Neural cell (in vitro differentiated cells): ENCODE data around the gene MRPL23. TPM values are rescaled to one million over a fixed set of nuclear protein-coding genes. Genes with fewer than 3 reads are reported as not detected.

ENCODE experiments used
- H2AFZ ChIP-seq: fragments of 200-600, 300-800 bp; sonication (generic), shearing (Covaris generic); 2 replicates; pipeline ENCODE4 v1.6.0; 2014; ENCODE audit warnings: low read depth, mild to moderate bottlenecking, antibody characterized with exemption, low read length, moderate library complexity
- H3F3A ChIP-seq: fragments of 200-600 bp; shearing (Covaris generic); 2 replicates; pipeline ENCODE4 v1.6.1; 2016; ENCODE audit warnings: mild to moderate bottlenecking, moderate library complexity, mixed read lengths, antibody characterized with exemption, low read length; ENCODE audit not compliant: insufficient read depth, poor library complexity, severe bottlenecking
- H3K27ac ChIP-seq: fragments of 200-600, 300-800 bp; sonication (generic), shearing (Covaris generic); 2 replicates; pipeline ENCODE4 v1.5.1; 2014; ENCODE audit warnings: mild to moderate bottlenecking, low read length, moderate library complexity
- H3K27me3 ChIP-seq: fragments of 300-800, 200-600 bp; sonication (generic), shearing (Covaris generic); 2 replicates; pipeline ENCODE4 v1.6.0; 2014; ENCODE audit warnings: mild to moderate bottlenecking, low read depth, low read length, moderate library complexity; ENCODE audit not compliant: insufficient read depth
- H3K36me3 ChIP-seq: fragments of 300-800, 200-600 bp; sonication (generic), shearing (Covaris generic); 2 replicates; pipeline ENCODE4 v1.5.1; 2014; ENCODE audit warnings: mild to moderate bottlenecking, antibody characterized with exemption, low read length, moderate library complexity; ENCODE audit not compliant: insufficient read depth
- H3K4me2 ChIP-seq: fragments of 300-800, 200-600 bp; sonication (generic), shearing (Covaris generic); 2 replicates; pipeline ENCODE4 v1.6.0; 2014; ENCODE audit warnings: mild to moderate bottlenecking, low read length
- H3K4me3 ChIP-seq: fragments of 300-800, 200-600 bp; sonication (generic), shearing (Covaris generic); 2 replicates; pipeline ENCODE4 v1.5.1; 2014; ENCODE audit warnings: mild to moderate bottlenecking, low read length, moderate library complexity
- H3K79me2 ChIP-seq: fragments of 200-600 bp; shearing (Covaris generic); replicated peaks from 2 replicates; pipeline ENCODE4 v1.6.0; 2014; ENCODE audit warnings: mild to moderate bottlenecking, low read length, moderate library complexity; ENCODE audit not compliant: insufficient read depth
- H3K9ac ChIP-seq: fragments of 300-800, 200-600 bp; sonication (generic), shearing (Covaris generic); 2 replicates; pipeline ENCODE4 v1.6.1; 2016; ENCODE audit warnings: mild to moderate bottlenecking, low read length, mixed read lengths
- H3K9me2 ChIP-seq: fragments of 200-600 bp; shearing (Covaris generic); 2 replicates; pipeline ENCODE4 v1.6.1; 2016; ENCODE audit warnings: mild to moderate bottlenecking, low read length, mixed read lengths; ENCODE audit not compliant: insufficient read depth
- H3K9me3 ChIP-seq: fragments of 200-600, 300-800 bp; sonication (generic), shearing (Covaris generic); 2 replicates; pipeline ENCODE4 v1.6.1; 2016; ENCODE audit warnings: mild to moderate bottlenecking, mixed run types, low read length, moderate library complexity, mixed read lengths
- H4K20me1 ChIP-seq: fragments of 200-600 bp; shearing (Covaris generic); 2 replicates; pipeline ENCODE4 v1.6.1; 2016; ENCODE audit warnings: mild to moderate bottlenecking, mixed run types; ENCODE audit not compliant: insufficient read depth
- EP300 ChIP-seq: fragments of 450-650 bp; conservative IDR thresholded peaks from 2 replicates; pipeline ENCODE4 v1.6.1; 2014; ENCODE audit warnings: antibody characterized with exemption, mild to moderate bottlenecking, moderate library complexity; ENCODE audit not compliant: poor library complexity, severe bottlenecking
- EZH2 ChIP-seq: fragments of 200-600, 300-800 bp; shearing (Covaris generic), sonication (generic); IDR thresholded peaks from 2 replicates; pipeline ENCODE4 v1.6.1; 2014; ENCODE audit warnings: antibody characterized with exemption, low read length, borderline replicate concordance, mild to moderate bottlenecking; ENCODE audit not compliant: insufficient read depth, poor library complexity, severe bottlenecking
- MXI1 ChIP-seq: fragments of 450-650 bp; conservative IDR thresholded peaks from 2 replicates; pipeline ENCODE4 v1.6.1; 2014; ENCODE audit warnings: antibody characterized with exemption, mild to moderate bottlenecking; ENCODE audit not compliant: poor library complexity, severe bottlenecking
- POLR2AphosphoS5 ChIP-seq: IDR thresholded peaks from 2 replicates; pipeline ENCODE4 v1.6.1; 2012
- RAD21 ChIP-seq: fragments of 450-650 bp; conservative IDR thresholded peaks from 2 replicates; pipeline ENCODE4 v1.6.1; 2014; ENCODE audit warnings: antibody characterized with exemption, mild to moderate bottlenecking, moderate library complexity
- SMC3 ChIP-seq: fragments of 450-650 bp; conservative IDR thresholded peaks from 2 replicates; pipeline ENCODE4 v1.6.1; 2014; ENCODE audit warnings: antibody characterized with exemption, mild to moderate bottlenecking, moderate library complexity; ENCODE audit not compliant: poor library complexity
- TAF1 ChIP-seq: IDR thresholded peaks from 2 replicates; pipeline ENCODE4 v1.6.1; 2012; ENCODE audit warnings: low read depth
- polyA plus RNA-seq: library from polyadenylated mRNA; depleted of rRNA; stranded (reverse); fragments of >200 nt; gene quantifications from 2 replicates; pipeline ENCODE4 v1.2.3, GENCODE V29; 2014
- TF ChIP-seq, protein P1 (sequence below): IDR thresholded peaks from 2 replicates; pipeline ENCODE4 v1.6.1; 2012; ENCODE audit warnings: borderline replicate concordance
- TF ChIP-seq, protein P2 (sequence below): fragments of 450-650 bp; IDR thresholded peaks from 2 replicates; pipeline ENCODE4 v1.5.1; 2014; ENCODE audit warnings: antibody characterized with exemption, mild to moderate bottlenecking, moderate library complexity; ENCODE audit not compliant: poor library complexity, severe bottlenecking

Gene MRPL23
- polyA plus RNA-seq, 1 donor from 2014 or later: 154 TPM

DNA sequence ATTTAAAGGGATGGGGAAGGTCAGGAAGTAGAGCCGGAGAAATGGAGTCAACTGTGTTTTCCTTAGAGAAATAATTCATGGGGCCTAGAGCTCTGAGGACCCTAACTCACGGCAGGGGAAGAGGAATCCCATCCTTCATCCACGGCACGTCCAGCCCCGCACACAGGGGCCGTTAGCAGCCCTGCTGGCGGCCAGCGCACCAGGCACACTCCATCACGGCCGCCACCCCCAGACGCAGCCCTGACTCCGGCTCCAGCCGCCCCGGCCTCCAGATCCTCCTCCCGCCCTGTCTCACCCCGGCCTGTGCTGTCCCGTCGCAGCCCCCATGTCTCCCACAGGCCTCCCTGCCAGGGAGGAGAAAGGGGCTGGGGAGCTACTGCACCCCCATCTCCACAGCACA, 11.2 kb downstream of the MRPL23 start:
- TF ChIP-seq, protein P1, sequence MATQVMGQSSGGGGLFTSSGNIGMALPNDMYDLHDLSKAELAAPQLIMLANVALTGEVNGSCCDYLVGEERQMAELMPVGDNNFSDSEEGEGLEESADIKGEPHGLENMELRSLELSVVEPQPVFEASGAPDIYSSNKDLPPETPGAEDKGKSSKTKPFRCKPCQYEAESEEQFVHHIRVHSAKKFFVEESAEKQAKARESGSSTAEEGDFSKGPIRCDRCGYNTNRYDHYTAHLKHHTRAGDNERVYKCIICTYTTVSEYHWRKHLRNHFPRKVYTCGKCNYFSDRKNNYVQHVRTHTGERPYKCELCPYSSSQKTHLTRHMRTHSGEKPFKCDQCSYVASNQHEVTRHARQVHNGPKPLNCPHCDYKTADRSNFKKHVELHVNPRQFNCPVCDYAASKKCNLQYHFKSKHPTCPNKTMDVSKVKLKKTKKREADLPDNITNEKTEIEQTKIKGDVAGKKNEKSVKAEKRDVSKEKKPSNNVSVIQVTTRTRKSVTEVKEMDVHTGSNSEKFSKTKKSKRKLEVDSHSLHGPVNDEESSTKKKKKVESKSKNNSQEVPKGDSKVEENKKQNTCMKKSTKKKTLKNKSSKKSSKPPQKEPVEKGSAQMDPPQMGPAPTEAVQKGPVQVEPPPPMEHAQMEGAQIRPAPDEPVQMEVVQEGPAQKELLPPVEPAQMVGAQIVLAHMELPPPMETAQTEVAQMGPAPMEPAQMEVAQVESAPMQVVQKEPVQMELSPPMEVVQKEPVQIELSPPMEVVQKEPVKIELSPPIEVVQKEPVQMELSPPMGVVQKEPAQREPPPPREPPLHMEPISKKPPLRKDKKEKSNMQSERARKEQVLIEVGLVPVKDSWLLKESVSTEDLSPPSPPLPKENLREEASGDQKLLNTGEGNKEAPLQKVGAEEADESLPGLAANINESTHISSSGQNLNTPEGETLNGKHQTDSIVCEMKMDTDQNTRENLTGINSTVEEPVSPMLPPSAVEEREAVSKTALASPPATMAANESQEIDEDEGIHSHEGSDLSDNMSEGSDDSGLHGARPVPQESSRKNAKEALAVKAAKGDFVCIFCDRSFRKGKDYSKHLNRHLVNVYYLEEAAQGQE: no peak
- TF ChIP-seq, protein P2, sequence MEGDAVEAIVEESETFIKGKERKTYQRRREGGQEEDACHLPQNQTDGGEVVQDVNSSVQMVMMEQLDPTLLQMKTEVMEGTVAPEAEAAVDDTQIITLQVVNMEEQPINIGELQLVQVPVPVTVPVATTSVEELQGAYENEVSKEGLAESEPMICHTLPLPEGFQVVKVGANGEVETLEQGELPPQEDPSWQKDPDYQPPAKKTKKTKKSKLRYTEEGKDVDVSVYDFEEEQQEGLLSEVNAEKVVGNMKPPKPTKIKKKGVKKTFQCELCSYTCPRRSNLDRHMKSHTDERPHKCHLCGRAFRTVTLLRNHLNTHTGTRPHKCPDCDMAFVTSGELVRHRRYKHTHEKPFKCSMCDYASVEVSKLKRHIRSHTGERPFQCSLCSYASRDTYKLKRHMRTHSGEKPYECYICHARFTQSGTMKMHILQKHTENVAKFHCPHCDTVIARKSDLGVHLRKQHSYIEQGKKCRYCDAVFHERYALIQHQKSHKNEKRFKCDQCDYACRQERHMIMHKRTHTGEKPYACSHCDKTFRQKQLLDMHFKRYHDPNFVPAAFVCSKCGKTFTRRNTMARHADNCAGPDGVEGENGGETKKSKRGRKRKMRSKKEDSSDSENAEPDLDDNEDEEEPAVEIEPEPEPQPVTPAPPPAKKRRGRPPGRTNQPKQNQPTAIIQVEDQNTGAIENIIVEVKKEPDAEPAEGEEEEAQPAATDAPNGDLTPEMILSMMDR: no peak
- TF ChIP-seq EZH2: no peak
- TF ChIP-seq SMC3: no peak
- TF ChIP-seq EP300: no peak
- no peak for TF ChIP-seq POLR2AphosphoS5
- no peak for TF ChIP-seq TAF1
- TF ChIP-seq RAD21: no peak
- TF ChIP-seq MXI1: no peak

DNA sequence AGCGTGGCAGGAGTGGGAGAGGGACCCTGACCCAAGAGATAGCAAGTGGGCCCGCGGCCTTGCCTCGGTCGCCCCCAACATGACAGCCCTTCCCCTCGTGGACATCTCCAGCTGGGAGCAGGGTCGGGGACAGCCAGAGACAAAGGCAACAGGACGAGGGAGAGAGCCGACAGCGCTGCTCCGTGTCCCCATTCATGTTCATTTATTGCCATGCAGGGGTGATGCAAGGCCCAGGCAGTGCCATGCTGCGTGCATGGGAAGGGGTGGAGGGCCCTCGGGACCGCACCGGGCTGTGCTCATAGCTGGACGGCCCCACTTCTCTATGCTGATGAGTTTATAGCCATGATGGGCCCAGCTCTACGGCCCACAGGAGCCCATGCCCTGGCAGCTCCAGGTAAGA, 12.7 kb downstream of the MRPL23 start:
- Histone ChIP-seq H3K9me2 (no peaks in the 10 kb centered on the region), H2AFZ (no peak overlapping the region), H3K27ac (no peak overlapping the region), H3K27me3 (no peaks in the 10 kb centered on the region), H3K9me3 (no peaks in the 10 kb centered on the region), H3F3A (no peaks in the 10 kb centered on the region), H3K4me3 (no peak overlapping the region), H3K79me2 (no peaks in the 10 kb centered on the region), H3K4me2 (no peak overlapping the region), H3K9ac (no peak overlapping the region), H3K36me3 (no peaks in the 10 kb centered on the region), H4K20me1 (no peaks in the 10 kb centered on the region)
- TF ChIP-seq POLR2AphosphoS5 (no peak), EZH2 (no peak), SMC3 (no peak)

More for the DNA sequence above, 11.2 kb downstream of the MRPL23 start:
- Histone ChIP-seq H3K27ac (no peak overlapping the region), H4K20me1 (no peaks in the 10 kb centered on the region), H3F3A (no peaks in the 10 kb centered on the region), H3K9me2 (no peaks in the 10 kb centered on the region), H3K4me2 (no peak overlapping the region), H3K9me3 (no peaks in the 10 kb centered on the region), H3K27me3 (no peaks in the 10 kb centered on the region), H3K36me3 (no peaks in the 10 kb centered on the region), H3K79me2 (no peaks in the 10 kb centered on the region), H3K4me3 (no peak overlapping the region), H2AFZ (no peak overlapping the region), H3K9ac (no peak overlapping the region)

DNA sequence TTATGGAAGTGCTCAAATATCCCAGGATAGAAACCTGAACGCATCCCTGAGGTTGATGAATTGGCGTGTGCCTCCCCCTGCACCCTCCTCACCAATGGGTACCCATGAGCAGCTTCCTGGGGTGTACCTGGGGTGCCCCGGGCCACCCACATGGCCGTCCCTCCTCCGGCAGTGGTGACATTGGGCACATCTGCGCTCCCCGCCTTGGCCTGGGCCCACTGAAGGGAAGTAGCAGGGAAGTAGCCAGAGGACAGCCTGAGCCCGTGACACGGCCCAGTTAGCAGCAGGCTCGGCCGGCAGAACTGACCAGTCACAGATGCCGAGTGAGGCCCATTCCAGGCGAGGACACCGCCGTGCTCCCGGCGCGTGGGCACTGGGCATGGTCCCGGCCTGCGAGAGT, 16.7 kb downstream of the MRPL23 start:
- TF ChIP-seq TAF1 (no peak), EZH2 (no peak), MXI1 (no peak)
- TF ChIP-seq, protein P2: no peak
- H3K9me3 ChIP-seq: no peaks in the 10 kb centered on the region
- no peaks in the 10 kb centered on the region for H4K20me1 ChIP-seq
- H3F3A ChIP-seq: no peaks in the 10 kb centered on the region
- H3K9me2 ChIP-seq: no peaks in the 10 kb centered on the region
- no peaks in the 10 kb centered on the region for H3K36me3 ChIP-seq
- no peak overlapping the region for H3K4me2 ChIP-seq
- H3K79me2 ChIP-seq: no peaks in the 10 kb centered on the region
- H3K4me3 ChIP-seq: no peak overlapping the region
- no peaks in the 10 kb centered on the region for H3K27me3 ChIP-seq
- no peak overlapping the region for H3K27ac ChIP-seq
- no peak overlapping the region for H2AFZ ChIP-seq
- H3K9ac ChIP-seq: no peak overlapping the region
